ENCODE results near the gene IQGAP2.

- TF ChIP-seq CTCF (IDR thresholded peaks at IDR 0.05; ENCODE audit: insufficient read depth, low read length, poor library complexity, severe bottlenecking): peak; percentile 41
- TF ChIP-seq EZH2phosphoT487 (conservative IDR thresholded peaks at IDR 0.05; ENCODE audit: low read length): no peak
Measured at GRCh38 chr5:76583163-76584047, 180.3 kb downstream of the IQGAP2 start.

All from SU-DHL-6 (cell line).